ENCODE results near the gene POLQ.
"Not testable (repeated sequence)": the region's sequence is repeated elsewhere in the genome, so short reads cannot be mapped to it uniquely, and the experiment has no call there.

Gene POLQ

GRCh38 chr3:121477589-121477988 lies 68.2 kb downstream of the POLQ start:
- TF ChIP-seq CTCF (IDR thresholded peaks at IDR 0.05; ENCODE audit: control insufficient read depth, extremely low read depth, insufficient read depth) = no peak
- DNase-seq (ENCODE audit: low read depth) = no peak
- H3K4me3 ChIP-seq (ENCODE audit: low read depth, low read length) = no peak overlapping the region

- TF ChIP-seq CTCF (IDR thresholded peaks at IDR 0.05; ENCODE audit: control insufficient read depth, extremely low read depth, insufficient read depth) = no peak
- no peak for DNase-seq (ENCODE audit: low read depth)
- no peak overlapping the region for H3K4me3 ChIP-seq (ENCODE audit: low read depth, low read length)
These were observed 72.8 kb downstream of the POLQ start for GRCh38 chr3:121473001-121473400.

GRCh38 chr3:121467085-121467484 lies 78.7 kb downstream of the POLQ start:
- TF ChIP-seq CTCF (IDR thresholded peaks at IDR 0.05; ENCODE audit: control insufficient read depth, extremely low read depth, insufficient read depth) = no peak
- DNase-seq (ENCODE audit: low read depth) = peak; percentile 10

GRCh38 chr3:121463745-121464144 lies 82.0 kb downstream of the POLQ start:
- no peak overlapping the region for H3K4me3 ChIP-seq (ENCODE audit: low read depth, low read length)
- no peak for TF ChIP-seq CTCF (IDR thresholded peaks at IDR 0.05; ENCODE audit: control insufficient read depth, extremely low read depth, insufficient read depth)
- DNase-seq (ENCODE audit: low read depth) = no peak

More at GRCh38 chr3:121467085-121467484, 78.7 kb downstream of the POLQ start:
- H3K4me3 ChIP-seq (ENCODE audit: low read depth, low read length) = no peak overlapping the region

GRCh38 chr3:121462565-121462964 lies 83.2 kb downstream of the POLQ start:
- DNase-seq (ENCODE audit: low read depth) = no peak
- no peak overlapping the region for H3K4me3 ChIP-seq (ENCODE audit: low read depth, low read length)
- TF ChIP-seq CTCF (IDR thresholded peaks at IDR 0.05; ENCODE audit: control insufficient read depth, extremely low read depth, insufficient read depth) = no peak

GRCh38 chr3:121451752-121452151 lies 94.0 kb downstream of the POLQ start:
- not testable (repeated sequence) for H3K4me3 ChIP-seq (ENCODE audit: low read depth, low read length); DNase-seq (ENCODE audit: low read depth)

- no peak overlapping the region for H3K4me3 ChIP-seq (ENCODE audit: low read depth, low read length)
- no peak for TF ChIP-seq CTCF (IDR thresholded peaks at IDR 0.05; ENCODE audit: control insufficient read depth, extremely low read depth, insufficient read depth)
- DNase-seq (ENCODE audit: low read depth) = no peak
These were observed 102.3 kb downstream of the POLQ start for GRCh38 chr3:121443456-121443855.
